Measurements from ENCODE around the gene TMEM14B. TPM values are rescaled to one million over a fixed set of nuclear protein-coding genes. Genes with fewer than 3 reads are reported as not detected.
A peak's percentile ranks its signal among the peaks of the same experiment; 100 is the strongest.

The TMEM14B gene
- total and polyA plus RNA-seq, 9 of the 15 experiments (the other 6 are each of a cell fraction or from before 2014, with no cell fraction given), result 174 to 862 (median 263) TPM

- TF ChIP-seq GMEB1 (CRISPR knock-in tag; IDR thresholded peaks at IDR 0.05) (peak; percentile 91), ZNF232 (CRISPR knock-in tag; IDR thresholded peaks at IDR 0.05) (no peak), NRF1 (conservative IDR thresholded peaks at IDR 0.05 in 1 of 2, IDR thresholded peaks at IDR 0.05 in 1 of 2) (peak; percentile 98), CAMTA2 (CRISPR knock-in tag; conservative IDR thresholded peaks at IDR 0.05) (no peak), NUFIP1 (IDR thresholded peaks at IDR 0.05; ENCODE audit: partially characterized antibody) (no peak), POLR2AphosphoS2 (IDR thresholded peaks at IDR 0.05; ENCODE audit: low read length) (peak; percentile 54; the same call in 1 of the 2 replicates), TEAD1 (CRISPR knock-in tag; IDR thresholded peaks at IDR 0.05) (peak in 1 of 2 experiments; percentile 79; a peak in 2 of 4 replicates), HNRNPUL1 (IDR thresholded peaks at IDR 0.05; ENCODE audit: low read length) (no peak), MEF2D (tag; conservative IDR thresholded peaks at IDR 0.05; ENCODE audit: low read depth) (no peak), RFX5 (IDR thresholded peaks at IDR 0.05; ENCODE audit: low read depth, low read length) (no peak), CC2D1A (IDR thresholded peaks at IDR 0.05) (no peak), ARHGAP35 (IDR thresholded peaks at IDR 0.05; ENCODE audit: partially characterized antibody) (no peak), SRSF3 (IDR thresholded peaks at IDR 0.05; ENCODE audit: insufficient read depth, low read length) (no peak), TARDBP (IDR thresholded peaks at IDR 0.05) (no peak), ATF6 (CRISPR knock-in tag; IDR thresholded peaks at IDR 0.05) (0 out of 2 replicates have a peak, but pooled peaks have one; percentile 58), RHOXF2B (CRISPR knock-in tag; conservative IDR thresholded peaks at IDR 0.05) (no peak), ZNF75A (CRISPR knock-in tag; IDR thresholded peaks at IDR 0.05) (no peak), GTF2B (IDR thresholded peaks at IDR 0.05; ENCODE audit: extremely low read depth, insufficient read length) (no peak), SNAPC5 (CRISPR knock-in tag; IDR thresholded peaks at IDR 0.05) (no peak), MCM5 (IDR thresholded peaks at IDR 0.05; ENCODE audit: low read depth) (no peak), POLR2G (IDR thresholded peaks at IDR 0.05; ENCODE audit: low read depth, low read length) (peak; percentile 95), MXD1 (CRISPR knock-in tag; IDR thresholded peaks at IDR 0.05; ENCODE audit: borderline replicate concordance, poor library complexity, severe bottlenecking) (no peak), FUS (optimal IDR thresholded peaks at IDR 0.05; ENCODE audit: low read depth, low read length) (no peak), PML (IDR thresholded peaks at IDR 0.05; ENCODE audit: low read length) (peak; percentile 56; the same call in 1 of the 2 replicates)
Measured at GRCh38 chr6:10747251-10747972, at the start of gene TMEM14B (continued).
